Myocyte (in vitro differentiated cells): ENCODE measurements around the gene WT1. TPM values are rescaled to one million over a fixed set of nuclear protein-coding genes. Genes with fewer than 3 reads are reported as not detected.

Experiments used
- DNase-seq: peaks from one replicate; pipeline ENCODE4 v3.0.0-alpha.2; 2012; ENCODE audit warnings: low read depth
- total RNA-seq: library from RNA; depleted of rRNA; stranded (reverse); fragments of >200 nt; gene quantifications from 2 replicates; pipeline ENCODE4 v1.2.3, GENCODE V29; 2014

WT1 gene
- total RNA-seq, 1 donor from 2014 or later, result not detected

GRCh38 chr11:32425761-32426160 lies 9.6 kb downstream of the WT1 start:
- DNase-seq, result no peak

DNA sequence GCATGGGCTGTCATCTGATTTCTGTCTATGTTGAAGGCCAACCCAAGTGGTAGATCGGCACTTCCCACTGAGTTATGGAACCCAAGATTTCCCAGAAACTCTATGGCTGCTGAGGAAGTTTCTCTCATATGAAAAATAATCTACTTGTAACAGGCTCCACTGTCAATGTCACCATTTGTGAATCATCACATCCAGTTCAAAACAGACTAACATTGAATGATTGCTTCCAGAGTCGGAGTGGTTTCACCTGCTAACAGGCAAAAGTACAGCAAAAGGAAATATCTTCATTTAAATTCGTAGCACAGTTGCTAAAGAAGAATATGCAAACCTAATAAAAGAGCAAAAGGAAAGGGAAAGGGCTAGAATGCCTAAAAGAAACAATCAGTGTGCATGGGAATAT lies 12.8 kb downstream of the WT1 start:
- DNase-seq, result peak; percentile 5

DNA sequence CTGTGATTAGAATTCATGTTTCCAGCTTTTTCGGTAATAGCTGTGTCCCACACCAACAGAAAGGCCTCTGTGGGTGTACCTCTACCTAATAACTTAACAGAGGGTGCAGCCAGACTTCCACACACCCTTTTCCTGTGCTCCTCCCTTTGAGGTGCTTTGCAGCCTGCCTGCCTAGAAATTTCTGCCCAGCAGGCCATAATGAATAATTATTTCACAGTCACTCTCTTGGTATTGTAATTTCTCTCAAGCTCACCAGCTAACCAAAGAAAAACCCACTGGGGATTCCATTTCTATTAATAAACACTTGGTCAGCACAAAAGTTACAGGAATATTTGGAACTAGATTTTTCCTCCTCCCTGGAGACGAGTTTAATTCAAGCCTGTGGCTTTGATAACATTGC lies 13.3 kb downstream of the WT1 start:
- peak; percentile 81 for DNase-seq

- DNase-seq, result peak; percentile 88
These were observed 14.1 kb downstream of the WT1 start for GRCh38 chr11:32420937-32421901.

- no peak for DNase-seq
These were observed 15.2 kb downstream of the WT1 start for GRCh38 chr11:32420139-32420538.

DNA sequence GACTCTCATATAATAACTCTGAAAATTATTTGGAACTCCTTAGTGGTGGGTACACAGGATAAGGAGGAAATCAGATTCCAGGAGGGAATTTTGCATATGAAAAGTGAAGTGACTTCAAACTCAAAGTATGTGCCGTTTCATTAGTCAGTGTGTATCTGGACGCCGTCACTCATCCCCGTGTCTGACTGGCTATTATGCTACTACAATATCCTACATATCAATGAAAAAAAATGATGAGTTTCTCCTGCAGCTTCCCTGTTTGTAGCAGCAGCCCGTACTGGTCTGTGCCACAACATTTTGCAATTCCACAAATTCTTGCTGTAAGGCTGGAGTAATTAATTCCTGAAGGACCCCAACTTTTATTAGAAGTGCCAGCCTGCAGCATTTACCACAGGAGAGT lies 16.5 kb downstream of the WT1 start:
- DNase-seq, result no peak

- DNase-seq, result no peak
These were observed 17.5 kb downstream of the WT1 start for GRCh38 chr11:32417806-32418205.

- DNase-seq, result no peak
These were observed 19.0 kb downstream of the WT1 start for GRCh38 chr11:32416301-32416700.

- DNase-seq, result no peak
These were observed 20.4 kb downstream of the WT1 start for GRCh38 chr11:32414925-32415324.

GRCh38 chr11:32411942-32412615 lies 23.3 kb downstream of the WT1 start:
- no peak for DNase-seq

DNA sequence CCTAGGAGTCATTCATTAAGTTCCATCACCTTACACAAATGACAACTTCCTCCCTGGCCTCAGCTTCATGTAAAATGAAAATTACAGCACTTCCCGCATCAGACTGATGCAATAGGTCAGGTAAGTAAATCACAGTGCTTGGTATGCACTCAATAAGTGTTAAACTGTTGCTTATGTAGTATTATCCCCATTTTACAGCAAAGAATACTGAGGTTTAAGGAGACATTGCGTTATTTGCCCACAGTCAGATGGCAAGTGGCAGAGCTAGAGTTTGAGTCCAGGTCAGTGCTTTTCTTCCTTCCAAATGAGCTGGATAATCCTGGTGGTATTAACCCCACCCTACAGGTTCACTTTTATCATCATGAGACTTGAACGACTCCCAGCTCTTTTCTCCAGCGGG lies 29.7 kb downstream of the WT1 start:
- DNase-seq, result no peak

DNA sequence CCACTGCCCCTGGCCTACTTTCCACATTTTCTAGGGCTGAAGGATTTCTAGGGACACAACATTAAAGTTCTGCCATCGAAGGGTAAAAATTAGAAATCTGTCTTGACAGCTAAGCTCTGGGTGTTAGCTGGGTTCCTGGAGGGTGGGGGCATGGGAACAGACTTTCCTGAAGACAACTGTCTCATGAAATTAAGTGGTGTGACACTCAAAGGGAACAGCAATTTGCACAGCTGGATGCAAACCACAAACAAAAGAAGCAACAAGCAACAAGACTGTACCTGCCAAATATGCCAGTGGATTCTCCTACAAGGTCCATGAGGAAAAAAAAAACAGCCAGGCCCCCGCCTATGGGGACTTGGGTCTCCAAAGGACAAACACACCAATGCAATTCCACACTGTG lies 32.5 kb downstream of the WT1 start:
- no peak for DNase-seq

DNA sequence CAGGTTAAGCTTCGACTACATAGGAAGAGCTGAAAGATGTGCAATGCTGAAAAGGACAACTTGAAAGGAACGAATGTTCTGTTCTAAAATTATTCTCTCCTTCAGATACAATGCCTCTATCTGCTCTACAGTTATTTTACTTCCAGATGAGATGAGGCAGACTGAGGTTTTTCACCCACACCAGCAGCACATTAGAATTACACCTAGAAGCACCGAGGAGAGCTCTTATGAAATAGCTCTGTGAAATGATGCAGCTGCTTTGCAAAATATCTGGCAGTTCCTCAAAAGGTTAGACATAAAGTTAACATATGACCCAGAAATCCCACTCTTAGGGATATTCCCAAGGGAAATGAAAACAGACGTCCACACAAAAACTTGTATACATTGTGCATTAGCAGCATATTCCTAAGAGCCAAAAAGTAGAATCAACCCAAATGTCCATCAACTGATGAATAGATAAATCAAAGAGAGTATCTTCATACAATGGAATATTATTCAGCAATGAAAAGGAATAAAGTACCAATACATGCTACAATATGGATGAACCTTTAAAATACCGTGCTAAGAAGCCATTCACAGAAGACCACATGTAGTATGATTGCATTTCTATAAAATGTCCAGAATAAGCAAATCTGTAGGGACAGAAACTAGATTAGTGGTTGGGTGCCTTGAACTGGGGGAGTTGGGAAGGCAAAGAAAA lies 34.5 kb downstream of the WT1 start:
- DNase-seq, result no peak

DNA sequence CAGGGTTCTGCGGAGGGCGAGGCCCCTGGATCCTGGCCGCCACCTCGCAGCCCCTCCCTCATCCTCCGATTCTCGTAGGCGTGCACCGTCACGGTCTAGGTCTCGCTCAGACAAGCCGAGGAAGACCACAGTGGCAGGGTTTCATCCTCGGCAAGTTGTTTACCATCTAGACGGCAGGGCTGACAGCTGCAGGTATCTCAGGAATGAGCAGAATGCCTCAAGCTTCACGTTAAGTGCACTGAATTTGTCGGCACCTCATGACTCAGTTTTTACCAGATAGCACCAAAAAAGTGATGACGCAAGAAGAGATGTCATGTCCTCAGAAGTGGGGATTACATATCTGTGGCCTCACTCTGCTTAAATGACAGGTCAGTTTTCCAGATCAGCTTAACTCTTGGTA lies 35.1 kb downstream of the WT1 start:
- no peak for DNase-seq

GRCh38 chr11:32396991-32397390 lies 38.3 kb downstream of the WT1 start:
- peak; percentile 24 for DNase-seq

DNA sequence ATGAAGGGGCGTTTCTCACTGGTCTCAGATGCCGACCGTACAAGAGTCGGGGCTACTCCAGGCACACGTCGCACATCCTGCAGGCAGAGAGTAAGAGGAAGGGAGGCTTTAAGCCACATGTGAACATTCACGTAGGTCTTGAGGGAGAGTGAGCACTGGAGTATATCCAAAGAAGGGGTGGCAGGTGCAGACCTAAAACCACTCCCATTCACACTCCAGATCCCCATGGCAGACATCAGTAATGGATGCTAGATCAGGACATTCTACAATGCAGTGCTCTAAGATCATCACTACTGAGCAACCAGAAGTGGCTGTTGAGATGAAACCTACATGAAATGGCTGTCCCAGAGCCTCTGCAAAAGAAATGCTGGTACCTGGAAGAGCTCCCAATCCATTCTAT lies 39.0 kb downstream of the WT1 start:
- no peak for DNase-seq

DNA sequence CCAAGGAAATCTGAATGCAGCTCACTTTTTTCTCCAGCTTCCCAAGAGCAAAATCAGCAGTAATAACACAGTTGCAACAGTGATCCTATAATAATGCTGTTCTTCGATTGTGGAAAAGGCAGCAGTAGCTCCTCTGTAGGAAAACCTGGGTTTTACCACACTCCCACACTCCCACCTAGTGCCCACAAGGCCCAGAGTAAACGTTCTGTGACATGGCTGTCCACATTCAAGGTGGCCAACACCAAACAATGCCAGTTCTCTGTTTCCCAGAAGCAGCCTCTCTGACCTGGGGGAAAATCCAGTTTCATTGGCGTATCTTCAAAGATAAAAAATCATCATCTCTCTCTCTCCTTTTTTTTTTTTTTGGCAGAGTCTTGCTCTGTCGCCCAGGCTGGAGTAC lies 40.2 kb downstream of the WT1 start:
- no peak for DNase-seq

DNA sequence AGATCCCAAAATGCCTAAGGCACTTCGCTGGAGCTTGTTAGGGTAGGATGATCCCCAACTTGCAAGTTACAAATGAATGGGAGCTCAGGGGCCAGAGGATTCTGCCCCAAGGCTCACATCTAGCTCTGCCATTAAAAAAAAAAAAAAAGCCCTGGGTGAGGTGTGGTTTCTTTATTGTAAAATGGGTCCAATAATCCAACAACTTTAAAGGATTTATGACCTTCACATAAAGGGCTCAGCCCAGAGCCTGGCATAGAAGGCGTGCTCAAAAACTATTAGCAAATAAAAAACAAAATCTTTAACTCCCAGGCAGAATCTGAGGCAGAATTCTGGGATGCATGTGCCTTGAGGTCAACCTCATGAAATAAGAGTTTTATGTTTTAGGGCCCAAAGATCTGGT lies 42.5 kb downstream of the WT1 start:
- no peak for DNase-seq

DNA sequence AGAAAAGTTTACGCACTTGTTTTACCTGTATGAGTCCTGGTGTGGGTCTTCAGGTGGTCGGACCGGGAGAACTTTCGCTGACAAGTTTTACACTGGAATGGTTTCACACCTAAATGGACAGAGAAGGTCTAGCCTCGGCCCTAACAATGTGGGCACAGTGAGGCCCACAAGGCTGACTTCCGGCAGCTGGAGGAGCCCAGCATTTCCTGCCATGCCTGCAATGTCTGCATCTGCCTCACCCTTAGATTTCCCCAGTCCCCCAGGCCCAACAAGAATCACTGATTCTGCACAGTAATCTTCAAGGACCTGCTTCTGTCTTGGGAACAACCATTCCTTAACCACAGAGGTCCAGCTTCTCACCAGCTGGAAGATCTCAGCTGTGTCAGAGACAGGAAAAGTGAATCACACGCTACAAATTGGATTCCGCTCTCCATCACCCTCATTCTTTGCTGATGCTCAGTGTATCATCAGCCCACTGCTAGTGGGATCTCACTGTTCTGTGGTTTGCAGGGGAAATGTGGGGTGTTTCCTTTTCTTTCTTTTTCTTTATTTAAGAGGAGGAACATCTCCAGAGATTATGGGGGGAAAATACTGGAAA lies 43.3 kb downstream of the WT1 start:
- DNase-seq, result peak; percentile 57

DNA sequence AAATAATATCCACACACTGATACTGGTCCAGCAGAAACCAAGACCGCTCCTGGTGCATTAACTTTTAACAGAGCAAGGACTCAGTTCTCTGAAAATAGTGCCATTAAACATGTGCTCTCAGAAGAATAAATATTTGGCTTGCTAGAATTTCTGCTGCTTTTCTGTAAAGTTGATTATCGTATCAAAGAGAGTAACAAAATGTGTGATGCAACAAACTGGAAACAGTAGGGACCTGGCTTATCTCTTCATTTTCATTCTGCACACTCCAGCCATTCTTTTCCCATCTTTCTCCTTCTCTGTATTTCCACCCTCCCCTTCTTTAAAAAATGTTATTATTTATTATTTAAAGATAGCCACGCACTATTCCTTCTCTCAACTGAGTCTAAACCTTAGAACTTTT lies 43.9 kb downstream of the WT1 start:
- no peak for DNase-seq

DNA sequence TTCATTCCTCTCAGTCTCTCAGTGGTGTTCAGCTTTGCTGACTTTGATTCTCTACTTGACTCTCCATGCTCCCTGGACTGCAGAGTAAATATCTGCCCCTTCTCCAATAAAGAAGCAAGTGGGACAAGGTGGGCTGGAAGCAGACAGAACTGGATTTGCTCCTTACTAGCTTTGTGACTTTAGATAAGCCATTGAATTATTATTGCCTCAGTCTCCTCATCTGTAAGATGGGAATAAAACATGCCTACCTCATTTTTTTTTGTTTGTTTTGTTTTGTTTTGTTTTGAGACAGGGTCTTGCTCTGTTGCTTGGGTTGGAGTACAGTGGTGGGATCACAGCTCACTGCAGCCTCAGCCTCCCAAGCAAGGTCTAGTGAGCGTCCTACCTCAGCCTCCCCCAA lies 44.6 kb downstream of the WT1 start:
- no peak for DNase-seq
